ENCODE measurements around the gene MRC2. TPM values are rescaled to one million over a fixed set of nuclear protein-coding genes. Genes with fewer than 3 reads are reported as not detected.

MRC2 gene
- total and polyA plus RNA-seq, 2 of the 13 experiments (the other 11 are each of a cell fraction or from before 2014, with no cell fraction given) = not detected

- BruUV-seq (replicated peaks) = no TSS peak
- H3K27ac ChIP-seq (ENCODE audit: extremely low read length, insufficient read depth, low read length) = no peak overlapping the region
- no peak for FAIRE-seq
- TF ChIP-seq ZNF281 (CRISPR knock-in tag; IDR thresholded peaks at IDR 0.05; ENCODE audit: borderline replicate concordance) (no peak), ZNF235 (CRISPR knock-in tag; IDR thresholded peaks at IDR 0.05; ENCODE audit: borderline replicate concordance) (no peak), ZNF776 (CRISPR knock-in tag; IDR thresholded peaks at IDR 0.05) (no peak), ZNF740 (CRISPR knock-in tag; IDR thresholded peaks at IDR 0.05) (no peak), HNF4A (CRISPR knock-in tag; IDR thresholded peaks at IDR 0.05) (no peak)
- peaks cover 0 to 14% of the 10 kb centered on the region in 2 experiments; a peak in 2 of 5 replicates for H3K27me3 ChIP-seq (ENCODE audit: control insufficient read depth in 1 of 2, insufficient read depth in 2 of 2, low read length in 2 of 2)
- H2AFZ ChIP-seq (ENCODE audit: low read length) = no peak overlapping the region
- no peaks in the 10 kb centered on the region for H3K4me1 ChIP-seq (ENCODE audit: insufficient read depth, low read length)
- H3K4me3 ChIP-seq (replicated peaks in 1 of 3; ENCODE audit: insufficient read depth in 1 of 3, low read depth in 2 of 3, low read length in 3 of 3) = no peak overlapping the region
- in situ Hi-C loops (cut with HindIII; ENCODE audit: extremely low pct_ligation_motif_present, low pct_unique_long_range_greater_than_20kb) (no loop called here), intact Hi-C loops (cut with micrococcal nuclease; ENCODE audit: unreplicated experiment) (no loop called here)
- no peaks in the 10 kb centered on the region for H3K36me3 ChIP-seq (replicated peaks in 1 of 2; ENCODE audit: control insufficient read depth in 1 of 2, insufficient read depth in 2 of 2, low read length in 2 of 2)
- WGBS (ENCODE audit: low lambda C conversion rate) = 21% methylated on average over 2 of the region's 8 CpGs
- H4K20me1 ChIP-seq (ENCODE audit: insufficient read depth, low read length) = no peaks in the 10 kb centered on the region
- POLR2A ChIA-PET = no interaction called here
- ATAC-seq = no peak
- no peak overlapping the region for H3K4me2 ChIP-seq (ENCODE audit: low read depth, low read length)
- no peaks in the 10 kb centered on the region for H3K79me2 ChIP-seq (ENCODE audit: insufficient read depth, low read length)
- no peak overlapping the region for H3K9ac ChIP-seq (ENCODE audit: insufficient read depth, low read depth, low read length)
- CTCF ChIA-PET (ENCODE audit: low intra/inter-chr PET ratio, low total read pairs) = no interaction called here
- DNase-seq (ENCODE audit: low spot score) = no peak
- no peaks in the 10 kb centered on the region for H3K9me3 ChIP-seq (ENCODE audit: low read length)
Observed at GRCh38 chr17:62681939-62682381, 54.5 kb downstream of the MRC2 start.

GRCh38 chr17:62684179-62684578, 56.7 kb downstream of the MRC2 start:
- no peak for ATAC-seq
- in situ Hi-C loops (cut with HindIII; ENCODE audit: extremely low pct_ligation_motif_present, low pct_unique_long_range_greater_than_20kb) = no loop called here
- BruUV-seq (replicated peaks) = no TSS peak
- no peak for TF ChIP-seq HMGXB4 (CRISPR knock-in tag; IDR thresholded peaks at IDR 0.05; ENCODE audit: borderline replicate concordance in 1 of 2, low read depth in 1 of 2)
- TF ChIP-seq SSRP1 (CRISPR knock-in tag; IDR thresholded peaks at IDR 0.05) = no peak
- no peak for TF ChIP-seq BHLHE40 (IDR thresholded peaks at IDR 0.05; ENCODE audit: low read length)
- TF ChIP-seq NFATC3 (CRISPR knock-in tag; IDR thresholded peaks at IDR 0.05) = no peak
- TF ChIP-seq FOXO4 (CRISPR knock-in tag; conservative IDR thresholded peaks at IDR 0.05) = no peak
- TF ChIP-seq MED1 (CRISPR knock-in tag; IDR thresholded peaks at IDR 0.05) = no peak
- no peak for TF ChIP-seq U2AF1 (optimal IDR thresholded peaks at IDR 0.05; ENCODE audit: low read depth, low read length)

More at GRCh38 chr17:62684179-62684578, 56.7 kb downstream of the MRC2 start:
- DNase-seq (ENCODE audit: low spot score) = no peak
- Histone ChIP-seq H3K9ac (ENCODE audit: insufficient read depth, low read depth, low read length) (no peak overlapping the region), H3K27ac (ENCODE audit: extremely low read length, insufficient read depth, low read length) (no peak overlapping the region), H3K79me2 (ENCODE audit: insufficient read depth, low read length) (no peaks in the 10 kb centered on the region), H3K4me1 (ENCODE audit: insufficient read depth, low read length) (no peaks in the 10 kb centered on the region), H3K36me3 (replicated peaks in 1 of 2; ENCODE audit: control insufficient read depth in 1 of 2, insufficient read depth in 2 of 2, low read length in 2 of 2) (no peaks in the 10 kb centered on the region), H3K9me3 (ENCODE audit: low read length) (no peaks in the 10 kb centered on the region), H3K27me3 (ENCODE audit: control insufficient read depth in 1 of 2, insufficient read depth in 2 of 2, low read length in 2 of 2) (peaks cover 0 to 5% of the 10 kb centered on the region in 2 experiments; a peak in 3 of 5 replicates), H3K4me3 (replicated peaks in 1 of 3; ENCODE audit: insufficient read depth in 1 of 3, low read depth in 2 of 3, low read length in 3 of 3) (no peak overlapping the region), H4K20me1 (ENCODE audit: insufficient read depth, low read length) (no peaks in the 10 kb centered on the region), H3K4me2 (ENCODE audit: low read depth, low read length) (no peak overlapping the region), H2AFZ (ENCODE audit: low read length) (no peak overlapping the region)
- no peak for FAIRE-seq
- 10% methylated on average over 4 of the region's 4 CpGs for WGBS (ENCODE audit: low lambda C conversion rate)
- intact Hi-C loops (cut with micrococcal nuclease; ENCODE audit: unreplicated experiment) = no loop called here
- CTCF ChIA-PET (ENCODE audit: low intra/inter-chr PET ratio, low total read pairs) = no interaction called here
- POLR2A ChIA-PET = no interaction called here

Measured in HepG2 (cell line).